ENCODE measurements around the gene MANEAL. TPM values are rescaled to one million over a fixed set of nuclear protein-coding genes. Genes with fewer than 3 reads are reported as not detected.
A peak's percentile ranks its signal among the peaks of the same experiment; 100 is the strongest.

Gene MANEAL
- total and polyA plus RNA-seq, 2 of the 13 experiments (the other 11 are each of a cell fraction or from before 2014, with no cell fraction given) = 20.8 to 26.4 TPM

DNA sequence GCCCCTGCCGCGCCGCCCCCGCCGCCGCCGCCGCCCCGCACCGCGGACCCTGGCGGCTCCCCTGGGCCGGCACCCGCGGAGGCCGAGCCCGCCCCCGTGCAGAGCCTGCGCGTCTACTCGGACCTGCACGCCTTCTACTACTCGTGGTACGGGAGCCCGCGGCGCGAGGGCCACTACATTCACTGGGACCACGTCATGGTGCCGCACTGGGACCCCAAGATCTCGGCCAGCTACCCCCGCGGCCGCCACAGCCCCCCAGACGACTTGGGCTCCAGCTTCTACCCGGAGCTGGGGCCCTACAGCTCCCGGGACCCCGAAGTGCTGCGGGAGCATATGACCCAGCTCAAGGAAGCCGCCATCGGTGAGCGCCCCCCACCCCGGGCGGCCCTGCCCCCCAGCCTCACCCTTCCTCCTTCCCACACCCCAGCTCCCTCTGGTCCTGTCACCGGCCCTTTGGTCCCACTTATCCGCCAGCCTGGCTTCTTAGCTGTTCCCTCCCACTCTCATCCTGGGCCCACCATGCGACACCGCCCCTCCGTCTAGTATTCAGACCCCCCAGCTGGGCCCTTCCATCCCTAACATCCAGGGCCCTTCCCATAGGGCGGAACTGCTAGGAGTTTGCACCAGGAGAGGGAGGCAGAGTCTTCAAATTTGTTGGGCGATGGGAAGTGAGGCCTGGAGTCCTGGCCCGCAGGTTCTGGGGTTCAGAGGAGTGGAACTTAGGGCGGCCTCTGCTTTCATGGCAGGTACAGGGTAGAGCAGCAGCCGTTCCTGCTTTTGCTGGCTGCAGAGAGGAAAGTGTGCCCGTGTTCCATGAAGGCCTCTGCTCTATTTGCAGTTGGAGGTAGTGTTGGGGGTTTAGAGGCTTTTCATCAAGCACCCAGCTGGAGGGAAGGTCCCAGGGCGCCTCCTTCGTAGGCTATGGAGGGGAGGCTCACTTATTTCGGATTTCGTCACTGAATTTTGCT is 1.0 kb downstream of the MANEAL start (continued):
- TF ChIP-seq, protein P1, sequence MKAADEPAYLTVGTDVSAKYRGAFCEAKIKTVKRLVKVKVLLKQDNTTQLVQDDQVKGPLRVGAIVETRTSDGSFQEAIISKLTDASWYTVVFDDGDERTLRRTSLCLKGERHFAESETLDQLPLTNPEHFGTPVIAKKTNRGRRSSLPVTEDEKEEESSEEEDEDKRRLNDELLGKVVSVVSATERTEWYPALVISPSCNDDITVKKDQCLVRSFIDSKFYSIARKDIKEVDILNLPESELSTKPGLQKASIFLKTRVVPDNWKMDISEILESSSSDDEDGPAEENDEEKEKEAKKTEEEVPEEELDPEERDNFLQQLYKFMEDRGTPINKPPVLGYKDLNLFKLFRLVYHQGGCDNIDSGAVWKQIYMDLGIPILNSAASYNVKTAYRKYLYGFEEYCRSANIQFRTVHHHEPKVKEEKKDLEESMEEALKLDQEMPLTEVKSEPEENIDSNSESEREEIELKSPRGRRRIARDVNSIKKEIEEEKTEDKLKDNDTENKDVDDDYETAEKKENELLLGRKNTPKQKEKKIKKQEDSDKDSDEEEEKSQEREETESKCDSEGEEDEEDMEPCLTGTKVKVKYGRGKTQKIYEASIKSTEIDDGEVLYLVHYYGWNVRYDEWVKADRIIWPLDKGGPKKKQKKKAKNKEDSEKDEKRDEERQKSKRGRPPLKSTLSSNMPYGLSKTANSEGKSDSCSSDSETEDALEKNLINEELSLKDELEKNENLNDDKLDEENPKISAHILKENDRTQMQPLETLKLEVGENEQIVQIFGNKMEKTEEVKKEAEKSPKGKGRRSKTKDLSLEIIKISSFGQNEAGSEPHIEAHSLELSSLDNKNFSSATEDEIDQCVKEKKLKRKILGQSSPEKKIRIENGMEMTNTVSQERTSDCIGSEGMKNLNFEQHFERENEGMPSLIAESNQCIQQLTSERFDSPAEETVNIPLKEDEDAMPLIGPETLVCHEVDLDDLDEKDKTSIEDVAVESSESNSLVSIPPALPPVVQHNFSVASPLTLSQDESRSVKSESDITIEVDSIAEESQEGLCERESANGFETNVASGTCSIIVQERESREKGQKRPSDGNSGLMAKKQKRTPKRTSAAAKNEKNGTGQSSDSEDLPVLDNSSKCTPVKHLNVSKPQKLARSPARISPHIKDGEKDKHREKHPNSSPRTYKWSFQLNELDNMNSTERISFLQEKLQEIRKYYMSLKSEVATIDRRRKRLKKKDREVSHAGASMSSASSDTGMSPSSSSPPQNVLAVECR (CRISPR knock-in tag; IDR thresholded peaks at IDR 0.05; ENCODE audit: borderline replicate concordance) = peak; percentile 10
- TF ChIP-seq ZC3H4 (CRISPR knock-in tag; IDR thresholded peaks at IDR 0.05; ENCODE audit: borderline replicate concordance) (no peak), HNRNPK (IDR thresholded peaks at IDR 0.05; ENCODE audit: low read depth, low read length, poor library complexity, severe bottlenecking) (peak; percentile 31), SAP130 (CRISPR knock-in tag; IDR thresholded peaks at IDR 0.05; ENCODE audit: low read depth) (peak; percentile 33; the same call in 1 of the 2 replicates), ZNF136 (CRISPR knock-in tag; IDR thresholded peaks at IDR 0.05; ENCODE audit: low read depth) (0 out of 2 replicates have a peak, but pooled peaks have one; percentile 43), KDM5B (CRISPR knock-in tag; IDR thresholded peaks at IDR 0.05; ENCODE audit: borderline replicate concordance) (peak; percentile 17; the same call in 1 of the 2 replicates), ZFX (CRISPR knock-in tag; IDR thresholded peaks at IDR 0.05; ENCODE audit: low read depth) (peak; percentile 46), STAG1 (CRISPR knock-in tag; IDR thresholded peaks at IDR 0.05) (peak; percentile 59), ZNF768 (CRISPR knock-in tag; IDR thresholded peaks at IDR 0.05) (0 out of 2 replicates have a peak, but pooled peaks have one; percentile 6)
- TF ChIP-seq, protein P2, sequence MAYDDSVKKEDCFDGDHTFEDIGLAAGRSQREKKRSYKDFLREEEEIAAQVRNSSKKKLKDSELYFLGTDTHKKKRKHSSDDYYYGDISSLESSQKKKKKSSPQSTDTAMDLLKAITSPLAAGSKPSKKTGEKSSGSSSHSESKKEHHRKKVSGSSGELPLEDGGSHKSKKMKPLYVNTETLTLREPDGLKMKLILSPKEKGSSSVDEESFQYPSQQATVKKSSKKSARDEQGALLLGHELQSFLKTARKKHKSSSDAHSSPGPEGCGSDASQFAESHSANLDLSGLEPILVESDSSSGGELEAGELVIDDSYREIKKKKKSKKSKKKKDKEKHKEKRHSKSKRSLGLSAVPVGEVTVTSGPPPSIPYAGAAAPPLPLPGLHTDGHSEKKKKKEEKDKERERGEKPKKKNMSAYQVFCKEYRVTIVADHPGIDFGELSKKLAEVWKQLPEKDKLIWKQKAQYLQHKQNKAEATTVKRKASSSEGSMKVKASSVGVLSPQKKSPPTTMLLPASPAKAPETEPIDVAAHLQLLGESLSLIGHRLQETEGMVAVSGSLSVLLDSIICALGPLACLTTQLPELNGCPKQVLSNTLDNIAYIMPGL (CRISPR knock-in tag; IDR thresholded peaks at IDR 0.05; ENCODE audit: borderline replicate concordance in 1 of 2, low read depth in 1 of 2) = peak in 1 of 2 experiments; percentile 60; a peak in 1 of 4 replicates
- TF ChIP-seq, protein P3, sequence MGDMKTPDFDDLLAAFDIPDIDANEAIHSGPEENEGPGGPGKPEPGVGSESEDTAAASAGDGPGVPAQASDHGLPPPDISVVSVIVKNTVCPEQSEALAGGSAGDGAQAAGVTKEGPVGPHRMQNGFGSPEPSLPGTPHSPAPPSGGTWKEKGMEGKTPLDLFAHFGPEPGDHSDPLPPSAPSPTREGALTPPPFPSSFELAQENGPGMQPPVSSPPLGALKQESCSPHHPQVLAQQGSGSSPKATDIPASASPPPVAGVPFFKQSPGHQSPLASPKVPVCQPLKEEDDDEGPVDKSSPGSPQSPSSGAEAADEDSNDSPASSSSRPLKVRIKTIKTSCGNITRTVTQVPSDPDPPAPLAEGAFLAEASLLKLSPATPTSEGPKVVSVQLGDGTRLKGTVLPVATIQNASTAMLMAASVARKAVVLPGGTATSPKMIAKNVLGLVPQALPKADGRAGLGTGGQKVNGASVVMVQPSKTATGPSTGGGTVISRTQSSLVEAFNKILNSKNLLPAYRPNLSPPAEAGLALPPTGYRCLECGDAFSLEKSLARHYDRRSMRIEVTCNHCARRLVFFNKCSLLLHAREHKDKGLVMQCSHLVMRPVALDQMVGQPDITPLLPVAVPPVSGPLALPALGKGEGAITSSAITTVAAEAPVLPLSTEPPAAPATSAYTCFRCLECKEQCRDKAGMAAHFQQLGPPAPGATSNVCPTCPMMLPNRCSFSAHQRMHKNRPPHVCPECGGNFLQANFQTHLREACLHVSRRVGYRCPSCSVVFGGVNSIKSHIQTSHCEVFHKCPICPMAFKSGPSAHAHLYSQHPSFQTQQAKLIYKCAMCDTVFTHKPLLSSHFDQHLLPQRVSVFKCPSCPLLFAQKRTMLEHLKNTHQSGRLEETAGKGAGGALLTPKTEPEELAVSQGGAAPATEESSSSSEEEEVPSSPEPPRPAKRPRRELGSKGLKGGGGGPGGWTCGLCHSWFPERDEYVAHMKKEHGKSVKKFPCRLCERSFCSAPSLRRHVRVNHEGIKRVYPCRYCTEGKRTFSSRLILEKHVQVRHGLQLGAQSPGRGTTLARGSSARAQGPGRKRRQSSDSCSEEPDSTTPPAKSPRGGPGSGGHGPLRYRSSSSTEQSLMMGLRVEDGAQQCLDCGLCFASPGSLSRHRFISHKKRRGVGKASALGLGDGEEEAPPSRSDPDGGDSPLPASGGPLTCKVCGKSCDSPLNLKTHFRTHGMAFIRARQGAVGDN (CRISPR knock-in tag; IDR thresholded peaks at IDR 0.05) = peak; percentile 33
- TF ChIP-seq, protein P4, sequence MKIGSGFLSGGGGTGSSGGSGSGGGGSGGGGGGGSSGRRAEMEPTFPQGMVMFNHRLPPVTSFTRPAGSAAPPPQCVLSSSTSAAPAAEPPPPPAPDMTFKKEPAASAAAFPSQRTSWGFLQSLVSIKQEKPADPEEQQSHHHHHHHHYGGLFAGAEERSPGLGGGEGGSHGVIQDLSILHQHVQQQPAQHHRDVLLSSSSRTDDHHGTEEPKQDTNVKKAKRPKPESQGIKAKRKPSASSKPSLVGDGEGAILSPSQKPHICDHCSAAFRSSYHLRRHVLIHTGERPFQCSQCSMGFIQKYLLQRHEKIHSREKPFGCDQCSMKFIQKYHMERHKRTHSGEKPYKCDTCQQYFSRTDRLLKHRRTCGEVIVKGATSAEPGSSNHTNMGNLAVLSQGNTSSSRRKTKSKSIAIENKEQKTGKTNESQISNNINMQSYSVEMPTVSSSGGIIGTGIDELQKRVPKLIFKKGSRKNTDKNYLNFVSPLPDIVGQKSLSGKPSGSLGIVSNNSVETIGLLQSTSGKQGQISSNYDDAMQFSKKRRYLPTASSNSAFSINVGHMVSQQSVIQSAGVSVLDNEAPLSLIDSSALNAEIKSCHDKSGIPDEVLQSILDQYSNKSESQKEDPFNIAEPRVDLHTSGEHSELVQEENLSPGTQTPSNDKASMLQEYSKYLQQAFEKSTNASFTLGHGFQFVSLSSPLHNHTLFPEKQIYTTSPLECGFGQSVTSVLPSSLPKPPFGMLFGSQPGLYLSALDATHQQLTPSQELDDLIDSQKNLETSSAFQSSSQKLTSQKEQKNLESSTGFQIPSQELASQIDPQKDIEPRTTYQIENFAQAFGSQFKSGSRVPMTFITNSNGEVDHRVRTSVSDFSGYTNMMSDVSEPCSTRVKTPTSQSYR (CRISPR knock-in tag; IDR thresholded peaks at IDR 0.05; ENCODE audit: borderline replicate concordance) = 0 out of 2 replicates have a peak, but pooled peaks have one; percentile 17

Data from HepG2 (cell line).